Panc1 (cell line): ENCODE measurements around the gene PLAAT2. TPM values are rescaled to one million over a fixed set of nuclear protein-coding genes. Genes with fewer than 3 reads are reported as not detected.

Experiments
- ATAC-seq: fragments of 200-7000 bp; cut with Tn5 transposase; 2 replicates; pipeline ENCODE4 v1.9.1; 2020; ENCODE audit warnings: mild to moderate bottlenecking, moderate library complexity
- BruUV-seq: library from RNA; stranded (reverse); fragments of 400-500 nt; replicated peaks from 2 replicates; lab custom pipeline; 2021; lab: Mats Ljungman, UMichigan
- CTCF ChIA-PET: fragments of 300-600 bp; sonication (Branson Sonifier 250); formaldehyde crosslinking; loops from one replicate; lab custom pipeline; 2022; ENCODE audit warnings: antibody characterized with exemption; lab: Charles Lee
- POLR2A ChIA-PET: fragments of 300-600 bp; sonication (Branson Sonifier 250); formaldehyde crosslinking; loops from one replicate; lab custom pipeline; 2022; ENCODE audit warnings: antibody characterized with exemption; lab: Charles Lee
- DNase-seq: peaks from one replicate; pipeline ENCODE4 v3.0.0-alpha.2; 2010; ENCODE audit warnings: low read depth, low spot score
- H3K27ac ChIP-seq: 2 replicates; pipeline ENCODE4 v1.5.1; 2011; ENCODE audit warnings: mild to moderate bottlenecking, low read length, inconsistent platforms
- H3K27me3 ChIP-seq: fragments of 200-500 bp; sonication (Bioruptor generic); 2 replicates; pipeline ENCODE4 v1.6.0; 2014; ENCODE audit warnings: low read length, inconsistent platforms; ENCODE audit not compliant: control insufficient read depth, insufficient read depth
- H3K36me3 ChIP-seq: fragments of 200-500 bp; sonication (Bioruptor generic); 2 replicates; pipeline ENCODE4 v1.5.1; 2014; ENCODE audit warnings: inconsistent platforms, mild to moderate bottlenecking, low read length, moderate library complexity; ENCODE audit not compliant: control insufficient read depth, insufficient read depth
- H3K4me1 ChIP-seq: 2 replicates; pipeline ENCODE4 v1.5.1; 2011; ENCODE audit warnings: inconsistent platforms, mild to moderate bottlenecking, low read length, moderate library complexity; ENCODE audit not compliant: control insufficient read depth, insufficient read depth
- H3K4me3 ChIP-seq, 2 experiments: 2 replicates each; pipeline ENCODE4 v1.5.1; 2011 to 2012; ENCODE audit warnings: low read depth in 2 of 2, low read length in 2 of 2, mild to moderate bottlenecking in 2 of 2, inconsistent platforms in 1 of 2, moderate library complexity in 1 of 2
- H3K9me3 ChIP-seq: fragments of 200-500 bp; sonication (Bioruptor generic); 2 replicates; pipeline ENCODE4 v1.5.1; 2014; ENCODE audit warnings: low read depth, mild to moderate bottlenecking, inconsistent platforms, low read length, moderate library complexity; ENCODE audit not compliant: control insufficient read depth, insufficient read depth
- CTCF ChIP-seq: fragments of 450-650 bp; IDR thresholded peaks from 2 replicates; pipeline ENCODE4 v1.5.1; 2017; ENCODE audit warnings: mild to moderate bottlenecking
- POLR2AphosphoS5 ChIP-seq: IDR thresholded peaks from 2 replicates; pipeline ENCODE4 v1.6.1; 2012; ENCODE audit warnings: mild to moderate bottlenecking, low read depth, low read length, moderate library complexity
- SIN3A ChIP-seq: IDR thresholded peaks from 2 replicates; pipeline ENCODE4 v1.6.1; 2012; ENCODE audit warnings: low read depth, mild to moderate bottlenecking, low read length, moderate library complexity, borderline replicate concordance; ENCODE audit not compliant: insufficient read depth
- TCF7L2 ChIP-seq: IDR thresholded peaks from 2 replicates; pipeline ENCODE4 v1.6.1; 2011; ENCODE audit warnings: mild to moderate bottlenecking, low read depth, low read length, inconsistent platforms
- in situ Hi-C: cut with HindIII; loops from 2 replicates; pipeline ENCODE4 v1.10.0; 2016; ENCODE audit warnings: low sequenced_read_pairs, low pct_unique_long_range_greater_than_20kb
- intact Hi-C: fragments of 100-400 bp; cut with micrococcal nuclease; formaldehyde crosslinking; loops from one replicate; pipeline ENCODE4 v1.10.0; 2022; ENCODE audit not compliant: unreplicated experiment
- total RNA-seq: library from RNA; stranded (reverse); gene quantifications from one replicate; pipeline ENCODE4 v1.2.1, GENCODE V29; 2021; ENCODE audit not compliant: unreplicated experiment
- TF ChIP-seq, protein P1 (sequence below), 2 experiments: IDR thresholded peaks; 2 replicates each; pipeline ENCODE4 v1.6.1; 2011 to 2012; ENCODE audit warnings: low read depth in 2 of 2, control low read depth in 1 of 2, low read length in 1 of 2, mild to moderate bottlenecking in 1 of 2, moderate library complexity in 1 of 2; ENCODE audit not compliant: insufficient read depth in 1 of 2

The PLAAT2 gene
- total RNA-seq, 1 experiment from 2014 or later = not detected

- intact Hi-C loops = no loop called here
- Histone ChIP-seq H3K27ac (no peak overlapping the region; the same call in 1 of the 2 replicates), H3K4me3 (no peak overlapping the region), H3K9me3 (no peaks in the 10 kb centered on the region), H3K4me1 (peaks cover 30% of the 10 kb centered on the region), H3K36me3 (no peaks in the 10 kb centered on the region), H3K27me3 (no peaks in the 10 kb centered on the region)
- TF ChIP-seq POLR2AphosphoS5 (no peak), SIN3A (no peak), CTCF (no peak), TCF7L2 (no peak)
- TF ChIP-seq, protein P1, sequence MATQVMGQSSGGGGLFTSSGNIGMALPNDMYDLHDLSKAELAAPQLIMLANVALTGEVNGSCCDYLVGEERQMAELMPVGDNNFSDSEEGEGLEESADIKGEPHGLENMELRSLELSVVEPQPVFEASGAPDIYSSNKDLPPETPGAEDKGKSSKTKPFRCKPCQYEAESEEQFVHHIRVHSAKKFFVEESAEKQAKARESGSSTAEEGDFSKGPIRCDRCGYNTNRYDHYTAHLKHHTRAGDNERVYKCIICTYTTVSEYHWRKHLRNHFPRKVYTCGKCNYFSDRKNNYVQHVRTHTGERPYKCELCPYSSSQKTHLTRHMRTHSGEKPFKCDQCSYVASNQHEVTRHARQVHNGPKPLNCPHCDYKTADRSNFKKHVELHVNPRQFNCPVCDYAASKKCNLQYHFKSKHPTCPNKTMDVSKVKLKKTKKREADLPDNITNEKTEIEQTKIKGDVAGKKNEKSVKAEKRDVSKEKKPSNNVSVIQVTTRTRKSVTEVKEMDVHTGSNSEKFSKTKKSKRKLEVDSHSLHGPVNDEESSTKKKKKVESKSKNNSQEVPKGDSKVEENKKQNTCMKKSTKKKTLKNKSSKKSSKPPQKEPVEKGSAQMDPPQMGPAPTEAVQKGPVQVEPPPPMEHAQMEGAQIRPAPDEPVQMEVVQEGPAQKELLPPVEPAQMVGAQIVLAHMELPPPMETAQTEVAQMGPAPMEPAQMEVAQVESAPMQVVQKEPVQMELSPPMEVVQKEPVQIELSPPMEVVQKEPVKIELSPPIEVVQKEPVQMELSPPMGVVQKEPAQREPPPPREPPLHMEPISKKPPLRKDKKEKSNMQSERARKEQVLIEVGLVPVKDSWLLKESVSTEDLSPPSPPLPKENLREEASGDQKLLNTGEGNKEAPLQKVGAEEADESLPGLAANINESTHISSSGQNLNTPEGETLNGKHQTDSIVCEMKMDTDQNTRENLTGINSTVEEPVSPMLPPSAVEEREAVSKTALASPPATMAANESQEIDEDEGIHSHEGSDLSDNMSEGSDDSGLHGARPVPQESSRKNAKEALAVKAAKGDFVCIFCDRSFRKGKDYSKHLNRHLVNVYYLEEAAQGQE (IDR thresholded peaks at IDR 0.05; ENCODE audit: insufficient read depth in 1 of 2, low read depth in 2 of 2, low read length in 1 of 2) = no peak
- in situ Hi-C loops = no loop called here
- CTCF ChIA-PET = no interaction called here
- POLR2A ChIA-PET = no interaction called here
- BruUV-seq = no TSS peak
- ATAC-seq (no peak), DNase-seq (no peak)
Observed at GRCh38 chr11:63609971-63610580, 46.9 kb upstream of the PLAAT2 start.

DNA sequence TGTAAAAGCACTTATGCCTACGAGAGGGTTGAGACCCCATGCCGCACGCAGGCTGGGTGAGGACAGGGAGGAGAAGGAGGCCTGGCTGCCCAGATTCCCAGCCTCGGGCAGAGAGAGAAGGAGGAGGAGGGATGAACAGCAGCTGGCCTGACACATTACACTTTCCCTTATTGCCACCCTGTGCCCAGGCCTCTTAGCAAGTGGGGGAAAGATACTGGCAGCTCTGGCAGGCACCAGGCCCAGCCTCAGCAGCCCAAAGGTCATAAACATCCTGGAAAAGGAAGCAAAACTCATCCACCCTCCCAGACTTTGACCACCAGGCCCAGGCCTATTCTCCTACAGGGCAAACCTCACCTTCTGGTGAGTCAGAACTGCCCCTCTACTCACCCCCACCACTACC is 46.4 kb upstream of the PLAAT2 start:
- intact Hi-C loops (no loop called here), in situ Hi-C loops (no loop called here)
- 0 out of 2 replicates have a peak overlapping the region, but pooled peaks have one; percentile 20 for H3K27ac ChIP-seq
- DNase-seq (no peak), ATAC-seq (no peak)
- no peaks in the 10 kb centered on the region for H3K36me3 ChIP-seq
- BruUV-seq = no TSS peak
- no peaks in the 10 kb centered on the region for H3K9me3 ChIP-seq
- TF ChIP-seq POLR2AphosphoS5 = no peak
- TF ChIP-seq SIN3A = no peak
- TF ChIP-seq, protein P1 (IDR thresholded peaks at IDR 0.05; ENCODE audit: insufficient read depth in 1 of 2, low read depth in 2 of 2, low read length in 1 of 2) = no peak
- TF ChIP-seq CTCF = no peak
- no peak for TF ChIP-seq TCF7L2
- CTCF ChIA-PET = interaction anchor here (0.6 kb wide), 1 partner anchor 62 kb away, joined by 3 read pairs; no protein-coding TSS in a partner anchor
- POLR2A ChIA-PET = no interaction called here
- H3K4me1 ChIP-seq = peaks cover 30% of the 10 kb centered on the region
- H3K4me3 ChIP-seq = no peak overlapping the region
- no peaks in the 10 kb centered on the region for H3K27me3 ChIP-seq
